Activated T-cell treated with anti-CD3 and anti-CD28 coated beads, Interleukin-2, amount 50 U/mL, for 72 hours (primary cell): ENCODE data around the gene OPCML. TPM values are rescaled to one million over a fixed set of nuclear protein-coding genes. Genes with fewer than 3 reads are reported as not detected.

ENCODE experiments used
- ATAC-seq, 2 donors: fragments of 150-1000 bp; cut with Tn5 transposase; replicated peaks in 1 of 2; 2 replicates each; pipeline ENCODE4 v1.10.0; 2021; ENCODE audit warnings: moderate library complexity in 2 of 2, mild to moderate bottlenecking in 1 of 2
- DNase-seq, 2 donors: peaks; one replicate each; pipeline ENCODE4 v3.0.0; 2021 to 2022; ENCODE audit warnings: mixed read lengths in 1 of 2
- H3K27ac Mint-ChIP-seq: one replicate; pipeline ENCODE4 v1.8.0; 2022; ENCODE audit warnings: mild to moderate bottlenecking, moderate library complexity, mixed read lengths
- H3K27me3 Mint-ChIP-seq: one replicate; pipeline ENCODE4 v1.8.0; 2022; ENCODE audit warnings: low read depth, mixed read lengths
- H3K36me3 Mint-ChIP-seq, 2 donors: one replicate each; pipeline ENCODE4 v1.8.0; 2022; ENCODE audit warnings: mixed read lengths in 2 of 2, mild to moderate bottlenecking in 1 of 2; ENCODE audit not compliant: insufficient read depth in 2 of 2
- H3K4me1 Mint-ChIP-seq: one replicate; pipeline ENCODE4 v1.8.0; 2022; ENCODE audit warnings: low read depth, mixed read lengths
- H3K4me3 Mint-ChIP-seq, 2 donors: one replicate each; pipeline ENCODE4 v1.8.0; 2022; ENCODE audit warnings: mild to moderate bottlenecking in 2 of 2, mixed read lengths in 2 of 2, moderate library complexity in 2 of 2
- H3K9me3 Mint-ChIP-seq, 2 donors: one replicate each; pipeline ENCODE4 v1.8.0; 2022; ENCODE audit warnings: mixed read lengths in 2 of 2
- total RNA-seq, 2 donors: library from RNA; stranded (reverse); gene quantifications; one replicate each; pipeline ENCODE4 v1.2.3, GENCODE V29; 2022

Gene OPCML
- total RNA-seq, 2 donors from 2014 or later: not detected

GRCh38 chr11:133072858-133073582 lies 459.3 kb downstream of the OPCML start:
- DNase-seq (no peak), ATAC-seq (no peak)
- Mint-ChIP-seq H3K36me3 (no peaks in the 10 kb centered on the region), H3K4me3 (no peak overlapping the region), H3K4me1 (no peaks in the 10 kb centered on the region), H3K9me3 (no peaks in the 10 kb centered on the region), H3K27ac (no peak overlapping the region), H3K27me3 (peaks cover 5% of the 10 kb centered on the region)

GRCh38 chr11:133072378-133072777 lies 459.9 kb downstream of the OPCML start:
- no peaks in the 10 kb centered on the region for H3K36me3 Mint-ChIP-seq
- H3K27ac Mint-ChIP-seq: no peak overlapping the region
- no peaks in the 10 kb centered on the region for H3K9me3 Mint-ChIP-seq
- H3K4me1 Mint-ChIP-seq: no peaks in the 10 kb centered on the region
- peaks cover 5% of the 10 kb centered on the region for H3K27me3 Mint-ChIP-seq
- H3K4me3 Mint-ChIP-seq: no peak overlapping the region
- DNase-seq (no peak), ATAC-seq (no peak)

GRCh38 chr11:133070791-133071190 lies 461.5 kb downstream of the OPCML start:
- ATAC-seq (no peak), DNase-seq (no peak)
- Mint-ChIP-seq H3K27me3 (peaks cover 9% of the 10 kb centered on the region), H3K4me1 (no peaks in the 10 kb centered on the region), H3K27ac (no peak overlapping the region), H3K36me3 (no peaks in the 10 kb centered on the region), H3K4me3 (no peak overlapping the region), H3K9me3 (peaks cover 0 to under 1% of the 10 kb centered on the region in 2 donors)

- no peaks in the 10 kb centered on the region for H3K36me3 Mint-ChIP-seq
- no peak overlapping the region for H3K4me3 Mint-ChIP-seq
- peaks cover 15% of the 10 kb centered on the region for H3K27me3 Mint-ChIP-seq
- no peaks in the 10 kb centered on the region for H3K4me1 Mint-ChIP-seq
- no peak for DNase-seq
- ATAC-seq: no peak
- peaks cover 0 to 1% of the 10 kb centered on the region in 2 donors for H3K9me3 Mint-ChIP-seq
- H3K27ac Mint-ChIP-seq: no peak overlapping the region
These were observed 462.1 kb downstream of the OPCML start for GRCh38 chr11:133070021-133070713.

GRCh38 chr11:133065847-133066485 lies 466.3 kb downstream of the OPCML start:
- no peak for DNase-seq
- Mint-ChIP-seq H3K4me1 (no peaks in the 10 kb centered on the region), H3K27ac (no peak overlapping the region), H3K9me3 (peaks cover 0 to 1% of the 10 kb centered on the region in 2 donors), H3K36me3 (no peaks in the 10 kb centered on the region), H3K27me3 (peaks cover 34% of the 10 kb centered on the region), H3K4me3 (no peak overlapping the region)
- ATAC-seq: no peak

- DNase-seq: no peak
- Mint-ChIP-seq H3K36me3 (no peaks in the 10 kb centered on the region), H3K9me3 (peaks cover 0 to 1% of the 10 kb centered on the region in 2 donors), H3K4me3 (no peak overlapping the region), H3K4me1 (no peaks in the 10 kb centered on the region), H3K27me3 (peaks cover 34% of the 10 kb centered on the region), H3K27ac (no peak overlapping the region)
- ATAC-seq: no peak
These were observed 467.3 kb downstream of the OPCML start for GRCh38 chr11:133064961-133065360.

- H3K27ac Mint-ChIP-seq: no peak overlapping the region
These were observed 468.0 kb downstream of the OPCML start for GRCh38 chr11:133064152-133064877.

GRCh38 chr11:133058501-133058900 lies 473.8 kb downstream of the OPCML start:
- peaks cover 2% of the 10 kb centered on the region for H3K27me3 Mint-ChIP-seq
- ATAC-seq: no peak
- no peak overlapping the region for H3K4me3 Mint-ChIP-seq
- no peaks in the 10 kb centered on the region for H3K4me1 Mint-ChIP-seq
- DNase-seq: no peak
- no peak overlapping the region for H3K27ac Mint-ChIP-seq
- peaks cover 0 to 2% of the 10 kb centered on the region in 2 donors for H3K9me3 Mint-ChIP-seq
- H3K36me3 Mint-ChIP-seq: no peaks in the 10 kb centered on the region

More at GRCh38 chr11:133064152-133064877, 468.0 kb downstream of the OPCML start:
- peak overlapping the region in 1 of 2 donors; percentile 48 for H3K4me3 Mint-ChIP-seq
- H3K9me3 Mint-ChIP-seq: peaks cover 0 to 1% of the 10 kb centered on the region in 2 donors
- peaks cover 34% of the 10 kb centered on the region for H3K27me3 Mint-ChIP-seq
- H3K36me3 Mint-ChIP-seq: no peaks in the 10 kb centered on the region
- DNase-seq: peak; percentile 13 to 21
- H3K4me1 Mint-ChIP-seq: no peaks in the 10 kb centered on the region
- peak in 1 of 2 donors; percentile 43 for ATAC-seq

GRCh38 chr11:133053124-133053776 lies 479.1 kb downstream of the OPCML start:
- no peaks in the 10 kb centered on the region for H3K27me3 Mint-ChIP-seq
- no peaks in the 10 kb centered on the region for H3K4me1 Mint-ChIP-seq
- no peak overlapping the region for H3K4me3 Mint-ChIP-seq
- H3K9me3 Mint-ChIP-seq: peaks cover 0 to 10% of the 10 kb centered on the region in 2 donors
- DNase-seq: no peak
- no peak for ATAC-seq
- H3K36me3 Mint-ChIP-seq: no peaks in the 10 kb centered on the region
- no peak overlapping the region for H3K27ac Mint-ChIP-seq

- H3K27ac Mint-ChIP-seq: no peak overlapping the region
- no peaks in the 10 kb centered on the region for H3K36me3 Mint-ChIP-seq
- H3K4me3 Mint-ChIP-seq: no peak overlapping the region
- no peak for DNase-seq
- ATAC-seq: no peak
- no peaks in the 10 kb centered on the region for H3K27me3 Mint-ChIP-seq
- H3K9me3 Mint-ChIP-seq: peaks cover 0 to 9% of the 10 kb centered on the region in 2 donors
- H3K4me1 Mint-ChIP-seq: no peaks in the 10 kb centered on the region
These were observed 479.8 kb downstream of the OPCML start for GRCh38 chr11:133052537-133052936.

- no peaks in the 10 kb centered on the region for H3K27me3 Mint-ChIP-seq
These were observed 482.9 kb downstream of the OPCML start for GRCh38 chr11:133049244-133050019.

GRCh38 chr11:133048270-133048669 lies 484.0 kb downstream of the OPCML start:
- Mint-ChIP-seq H3K9me3 (peaks cover 2 to 13% of the 10 kb centered on the region in 2 donors), H3K4me3 (no peak overlapping the region), H3K4me1 (no peaks in the 10 kb centered on the region), H3K36me3 (no peaks in the 10 kb centered on the region), H3K27ac (no peak overlapping the region), H3K27me3 (no peaks in the 10 kb centered on the region)
- DNase-seq: no peak
- ATAC-seq: no peak

More at GRCh38 chr11:133049244-133050019, 482.9 kb downstream of the OPCML start:
- no peak for DNase-seq
- H3K27ac Mint-ChIP-seq: no peak overlapping the region
- no peaks in the 10 kb centered on the region for H3K4me1 Mint-ChIP-seq
- no peaks in the 10 kb centered on the region for H3K36me3 Mint-ChIP-seq
- peaks cover 0 to 9% of the 10 kb centered on the region in 2 donors for H3K9me3 Mint-ChIP-seq
- no peak overlapping the region for H3K4me3 Mint-ChIP-seq
- ATAC-seq: no peak
